Adrenal gland (tissue), 5 donors: ENCODE data around the gene TULP4.

ENCODE experiments used
- CTCF ChIP-seq, 6 experiments: fragments of 450-650 bp in 4 of 6; fragments of 200-600 bp in 2 of 6; sonication (generic) in 1 of 6; IDR thresholded peaks; 1 replicate in 5 of 6; 2 replicates in 1 of 6; pipeline versions ENCODE4 v1.5.1 to v1.8.0; 2016 to 2021; ENCODE audit warnings: antibody characterized with exemption in 6 of 6, mild to moderate bottlenecking in 2 of 6, moderate library complexity in 1 of 6
- POLR2A ChIP-seq, 2 donors: fragments of 450-650 bp; IDR thresholded peaks; one replicate each; pipeline ENCODE4 v1.6.1; 2017; ENCODE audit warnings: antibody characterized with exemption in 2 of 2, mild to moderate bottlenecking in 2 of 2, moderate library complexity in 1 of 2
- donor health status: DM: no; HTN: no; CAD: no.

GRCh38 chr6:158387578-158387977, 75.3 kb downstream of the TULP4 start:
- TF ChIP-seq CTCF (IDR thresholded peaks at IDR 0.05) (no peak), POLR2A (IDR thresholded peaks at IDR 0.05) (no peak)
